ENCODE results near the gene KAT6B.

- TF ChIP-seq CTCF (IDR thresholded peaks at IDR 0.05) (no peak), POLR2A (IDR thresholded peaks at IDR 0.05) (no peak), POLR2AphosphoS5 (IDR thresholded peaks at IDR 0.05) (no peak)
Observed at GRCh38 chr10:75032813-75033212, 206.4 kb downstream of the KAT6B start.

Measured in stomach (tissue), 4 donors.